HPDE6-E6E7 (cell line): Measurements from ENCODE around the gene TGFA.

ENCODE experiments used
- DNase-seq: peaks from one replicate; pipeline ENCODE4 v3.0.0; 2011; ENCODE audit warnings: missing footprints; ENCODE audit errors: extremely low spot score

TGFA gene

GRCh38 chr2:70463997-70464396 is 89.6 kb downstream of the TGFA start:
- DNase-seq: no peak

- no peak for DNase-seq
Measured at GRCh38 chr2:70463581-70463980, 90.0 kb downstream of the TGFA start.

GRCh38 chr2:70461981-70462876 is 91.4 kb downstream of the TGFA start:
- no peak for DNase-seq

- DNase-seq: no peak
Measured at GRCh38 chr2:70461414-70461813, 92.2 kb downstream of the TGFA start.

GRCh38 chr2:70460333-70460732 is 93.3 kb downstream of the TGFA start:
- DNase-seq: peak; percentile 17

GRCh38 chr2:70458661-70459060 is 95.0 kb downstream of the TGFA start:
- no peak for DNase-seq

GRCh38 chr2:70456585-70457495 is 96.8 kb downstream of the TGFA start:
- no peak for DNase-seq

- DNase-seq: no peak
Measured at GRCh38 chr2:70454936-70455544, 98.6 kb downstream of the TGFA start.

- DNase-seq: no peak
Measured at GRCh38 chr2:70450641-70451250, 102.9 kb downstream of the TGFA start.

- no peak for DNase-seq
Measured at GRCh38 chr2:70448041-70448440, 105.6 kb downstream of the TGFA start.

GRCh38 chr2:70443726-70444125 is 109.9 kb downstream of the TGFA start:
- no peak for DNase-seq

GRCh38 chr2:70443078-70443465 is 110.6 kb downstream of the TGFA start:
- DNase-seq: no peak

GRCh38 chr2:70442301-70443077 is 111.1 kb downstream of the TGFA start:
- DNase-seq: no peak

- no peak for DNase-seq
Measured at GRCh38 chr2:70440621-70441020, 113.0 kb downstream of the TGFA start.

- no peak for DNase-seq
Measured at GRCh38 chr2:70435138-70435537, 118.5 kb downstream of the TGFA start.

- no peak for DNase-seq
Measured at GRCh38 chr2:70433315-70433714, 120.3 kb downstream of the TGFA start.

- DNase-seq: no peak
Measured at GRCh38 chr2:70431716-70432347, 121.8 kb downstream of the TGFA start.

GRCh38 chr2:70426341-70426740 is 127.3 kb downstream of the TGFA start:
- DNase-seq: no peak

GRCh38 chr2:70425682-70426301 is 127.8 kb downstream of the TGFA start:
- DNase-seq: no peak

- DNase-seq: no peak
Measured at GRCh38 chr2:70420740-70421139, 132.9 kb downstream of the TGFA start.
